Subcutaneous adipose tissue (tissue), 4 donors: Measurements from ENCODE around the gene AGBL3. TPM values are rescaled to one million over a fixed set of nuclear protein-coding genes. Genes with fewer than 3 reads are reported as not detected.

Experiments used
- total RNA-seq, 4 donors: library from RNA; depleted of rRNA; stranded (reverse); fragments of >200 nt; gene quantifications; one replicate each; pipeline ENCODE4 v1.1.0, GENCODE V29; 2016
- TF ChIP-seq, protein P1 (sequence below): fragments of 450-650 bp; IDR thresholded peaks from one replicate; pipeline ENCODE4 v1.5.1; 2016; ENCODE audit warnings: low read depth, mild to moderate bottlenecking, control low read depth, antibody characterized with exemption, moderate library complexity

The AGBL3 gene
- total RNA-seq, 4 donors from 2014 or later = 2.9 to 4.9 (median 3.6) TPM

DNA sequence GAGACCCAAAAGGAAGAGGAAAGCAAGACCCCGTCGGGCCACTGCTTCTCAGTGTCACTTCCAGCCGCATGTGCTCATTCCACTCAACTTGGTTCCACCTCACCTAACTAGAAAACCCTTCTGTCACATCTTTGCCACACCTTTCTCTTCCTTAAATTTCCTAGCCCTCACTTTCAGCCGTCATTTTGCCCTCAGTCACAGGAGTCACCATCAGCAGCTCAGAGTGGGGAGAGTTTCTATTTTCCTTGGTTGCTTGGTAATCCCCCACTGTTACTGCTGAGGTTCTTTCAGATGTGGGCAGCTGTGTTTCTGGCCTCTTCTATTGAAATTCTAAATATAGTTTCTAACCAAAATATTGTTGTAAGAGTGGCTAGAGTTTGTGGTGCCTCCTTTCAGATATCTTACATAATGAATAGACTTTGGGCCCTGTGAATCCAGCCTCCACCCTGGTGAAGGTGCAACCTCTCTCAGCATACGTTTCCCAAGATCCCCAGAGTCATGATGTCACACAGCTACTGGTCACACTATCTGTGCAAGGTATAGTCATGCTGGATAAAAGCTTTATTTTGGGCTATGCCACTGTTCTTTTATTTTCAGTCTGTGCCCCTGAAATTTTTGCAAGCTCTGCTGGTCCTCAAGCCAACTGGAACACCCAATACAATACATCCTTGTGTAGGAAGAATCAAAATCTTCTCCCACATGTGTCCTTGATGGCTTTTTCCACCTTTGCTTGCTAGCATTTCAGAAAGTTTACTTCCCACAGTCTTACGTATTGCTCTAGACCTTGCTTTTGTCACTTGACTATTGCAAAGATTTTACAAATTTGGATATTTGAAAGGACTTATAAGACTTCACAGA is 9.2 kb downstream of the AGBL3 start:
- TF ChIP-seq, protein P1, sequence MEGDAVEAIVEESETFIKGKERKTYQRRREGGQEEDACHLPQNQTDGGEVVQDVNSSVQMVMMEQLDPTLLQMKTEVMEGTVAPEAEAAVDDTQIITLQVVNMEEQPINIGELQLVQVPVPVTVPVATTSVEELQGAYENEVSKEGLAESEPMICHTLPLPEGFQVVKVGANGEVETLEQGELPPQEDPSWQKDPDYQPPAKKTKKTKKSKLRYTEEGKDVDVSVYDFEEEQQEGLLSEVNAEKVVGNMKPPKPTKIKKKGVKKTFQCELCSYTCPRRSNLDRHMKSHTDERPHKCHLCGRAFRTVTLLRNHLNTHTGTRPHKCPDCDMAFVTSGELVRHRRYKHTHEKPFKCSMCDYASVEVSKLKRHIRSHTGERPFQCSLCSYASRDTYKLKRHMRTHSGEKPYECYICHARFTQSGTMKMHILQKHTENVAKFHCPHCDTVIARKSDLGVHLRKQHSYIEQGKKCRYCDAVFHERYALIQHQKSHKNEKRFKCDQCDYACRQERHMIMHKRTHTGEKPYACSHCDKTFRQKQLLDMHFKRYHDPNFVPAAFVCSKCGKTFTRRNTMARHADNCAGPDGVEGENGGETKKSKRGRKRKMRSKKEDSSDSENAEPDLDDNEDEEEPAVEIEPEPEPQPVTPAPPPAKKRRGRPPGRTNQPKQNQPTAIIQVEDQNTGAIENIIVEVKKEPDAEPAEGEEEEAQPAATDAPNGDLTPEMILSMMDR = no peak

DNA sequence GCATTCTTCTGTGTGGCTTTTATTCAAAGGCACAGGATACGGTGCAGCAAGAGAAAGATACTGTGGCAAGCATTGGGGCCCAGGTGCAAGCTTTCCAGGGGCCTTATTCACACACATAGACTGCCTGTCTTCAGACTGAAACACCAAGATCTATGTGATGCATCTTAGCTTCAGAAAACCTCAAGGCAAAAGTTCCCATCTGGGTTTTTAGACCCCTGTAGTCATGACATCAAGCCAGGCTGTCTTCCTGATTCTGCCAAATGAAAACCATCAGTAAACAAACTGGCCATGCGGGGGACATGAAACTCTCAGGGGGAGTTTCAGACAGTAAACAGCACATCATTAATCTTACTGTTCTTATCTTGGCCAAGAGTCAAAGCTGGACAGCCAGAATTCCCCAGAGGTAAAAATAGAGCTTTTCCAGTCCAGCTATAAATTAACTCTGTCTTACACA is 9.8 kb downstream of the AGBL3 start:
- TF ChIP-seq, protein P1 = no peak

DNA sequence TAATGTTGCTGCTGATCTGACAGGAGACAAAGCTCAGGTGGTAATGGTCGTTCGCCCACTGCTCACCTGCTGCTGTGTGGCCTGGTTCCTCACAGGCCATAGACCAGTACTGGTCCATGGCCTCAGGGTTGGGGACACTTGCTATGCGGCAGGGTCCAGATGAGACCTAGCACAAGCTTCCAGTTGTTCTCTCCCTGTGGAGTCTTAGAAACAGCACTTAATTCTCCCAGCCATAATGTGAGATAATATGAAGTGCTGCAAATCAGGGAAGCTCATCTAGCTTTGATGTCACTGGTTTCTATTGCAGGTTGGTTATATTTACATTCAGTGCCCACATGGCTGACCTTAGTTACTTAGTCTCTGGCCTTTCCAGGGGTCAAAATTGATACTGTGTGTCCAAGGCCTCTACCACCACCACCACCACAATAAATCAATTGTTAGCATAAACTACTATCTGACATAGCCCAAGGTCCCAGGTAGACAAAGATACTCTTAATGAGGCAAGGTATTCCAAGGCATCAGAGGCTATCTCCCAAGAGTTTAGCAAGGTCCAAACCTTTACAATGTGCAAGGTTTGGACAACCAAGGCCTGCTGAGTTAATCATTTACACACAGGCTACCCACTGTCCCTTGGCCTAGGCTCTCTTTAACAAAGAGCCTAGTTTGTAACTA is 11.0 kb downstream of the AGBL3 start:
- TF ChIP-seq, protein P1 = no peak

DNA sequence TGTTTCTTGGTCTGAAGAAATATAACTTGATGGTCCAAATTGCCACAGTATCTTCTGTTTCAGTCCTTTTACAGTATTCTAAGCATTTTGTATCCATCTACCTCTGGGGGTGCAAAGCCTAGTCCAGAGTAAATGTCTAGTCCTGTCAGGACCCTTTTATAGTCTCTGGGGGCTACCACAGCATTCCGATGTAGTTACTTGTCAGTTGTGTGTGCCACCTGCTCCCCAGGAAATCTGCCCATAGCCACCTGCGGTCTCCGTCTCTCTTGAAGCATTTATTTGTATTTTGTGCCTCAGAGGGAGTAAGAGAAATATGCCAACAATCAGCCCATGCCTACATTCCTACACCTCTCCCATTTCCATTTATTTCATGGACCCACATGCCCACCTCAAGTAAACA is 12.8 kb downstream of the AGBL3 start:
- TF ChIP-seq, protein P1 = no peak

DNA sequence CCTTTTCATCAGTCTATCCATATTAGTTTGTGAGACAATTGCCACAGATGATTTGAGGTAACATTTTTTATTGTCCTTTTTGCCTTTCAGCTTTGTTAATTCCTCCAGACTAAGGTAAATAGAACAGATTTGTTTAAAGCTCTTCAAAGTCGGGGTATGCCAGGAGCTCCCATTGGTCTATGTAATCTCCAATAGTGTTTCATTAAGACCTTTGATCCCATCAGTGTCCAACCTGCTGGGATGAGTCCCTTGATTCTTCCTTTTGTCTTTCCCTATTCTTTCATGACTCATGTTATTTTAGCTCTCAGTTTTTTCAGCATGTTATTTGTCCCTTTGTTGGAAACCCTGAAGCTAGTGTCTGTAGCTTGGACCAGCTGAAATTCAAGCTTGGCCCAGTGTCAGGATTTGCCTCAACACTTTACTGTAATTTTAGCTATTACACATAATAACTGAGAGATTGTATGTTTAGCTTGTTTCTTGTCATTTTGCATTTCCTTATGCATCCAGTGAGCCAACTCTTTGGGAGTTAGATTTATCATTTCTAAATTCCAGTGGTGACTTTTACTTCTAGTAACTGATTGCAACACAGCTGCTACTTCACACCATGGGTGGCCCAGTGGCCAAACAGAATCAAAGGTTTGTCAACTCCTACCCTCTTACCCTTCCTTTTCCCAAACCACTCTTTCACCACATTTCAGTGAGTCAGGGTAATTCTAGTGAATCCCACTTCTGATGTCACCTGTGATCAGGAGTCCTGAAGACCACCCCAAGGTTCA is 15.3 kb downstream of the AGBL3 start:
- TF ChIP-seq, protein P1 = no peak

DNA sequence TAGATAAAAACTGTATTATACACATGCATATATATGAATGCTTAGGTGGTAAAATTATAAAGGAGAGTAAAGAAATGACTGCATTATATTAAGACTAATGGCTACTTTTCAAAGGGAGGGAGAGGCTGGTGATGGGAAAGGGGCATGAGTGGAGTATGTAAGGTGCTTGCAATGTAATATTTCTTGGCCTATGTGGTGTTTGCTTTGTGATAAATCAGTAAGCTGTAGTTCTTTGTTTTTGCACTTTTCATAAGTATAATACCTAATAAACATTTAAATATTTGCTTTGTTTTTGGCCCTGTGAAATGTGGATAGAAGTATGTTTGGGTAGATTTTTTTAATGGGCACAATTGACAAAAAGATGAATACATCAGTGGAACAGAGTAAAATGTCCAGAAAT is 25.9 kb downstream of the AGBL3 start:
- TF ChIP-seq, protein P1 = no peak

DNA sequence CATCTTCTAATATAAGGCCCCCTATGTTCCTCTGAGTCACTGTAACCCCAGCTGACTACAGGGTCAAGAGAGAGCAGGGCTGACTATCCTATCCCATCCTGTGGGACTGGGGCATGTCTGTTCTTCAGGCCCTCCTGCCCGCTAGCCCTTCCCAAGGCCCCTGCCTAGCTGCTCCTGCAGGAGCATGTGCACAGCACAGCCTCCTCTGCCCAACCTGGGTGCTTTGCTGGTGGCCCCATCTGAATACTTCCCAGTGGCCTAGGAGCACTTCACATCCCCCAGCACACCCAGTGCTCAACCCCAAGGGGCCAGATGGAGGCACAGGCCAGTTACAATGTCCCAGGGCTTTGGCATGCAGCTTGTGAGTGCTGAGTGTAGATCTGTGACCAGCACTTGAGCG is 37.3 kb downstream of the AGBL3 start:
- TF ChIP-seq, protein P1 = no peak
